Measurements from ENCODE around the gene CAT. TPM values are rescaled to one million over a fixed set of nuclear protein-coding genes. Genes with fewer than 3 reads are reported as not detected.

CAT gene
- 10 to 100 TPM; 70.2 to 95.0 (median 87.7) TPM for total RNA-seq
- 100 to 1,000 TPM in 1 of 3 donors, 10 to 100 TPM in 2; 27.9 to 110 (median 57.8) TPM for polyA plus RNA-seq
- long read RNA-seq, donor 1, transcript CAT-201 (13 exons, 2,302 nt): major isoform, 38 of 46 reads
- long read RNA-seq, donor 1, partial matches to known transcripts: 6 of 46 reads
- long read RNA-seq, donor 1, other reads (novel, unspliced or antisense): 1 of 46 reads
- long read RNA-seq, donor 2, transcript CAT-201 (13 exons, 2,302 nt): major isoform, 100 of 114 reads
- long read RNA-seq, donor 2, partial matches to known transcripts: 12 of 114 reads
- long read RNA-seq, donor 2, other reads (novel, unspliced or antisense): 2 of 114 reads

GRCh38 chr11:34438529-34439507 is at the start of gene CAT:
Gene CAT, plus strand, starts transcription at chr11:34438934. Its CDS starts 80 bp downstream, at chr11:34439014.
- peak; percentile 97 to 99 (median 98) for ATAC-seq
- H3K36me3 ChIP-seq (ENCODE audit: insufficient read depth in 1 of 2, low read depth in 1 of 2): no peaks in the 10 kb centered on the region
- 0 to 1% (median 1%) methylated on average over 61 to 62 of the region's 62 CpGs for WGBS, 3 donors

GRCh38 chr11:34394771-34395300 is 43.9 kb upstream of the CAT start:
- intact Hi-C loops (cut with DNase I): no loop called here
- H3K9me3 ChIP-seq: no peaks in the 10 kb centered on the region
- H3K4me3 ChIP-seq: no peak overlapping the region
- TF ChIP-seq CTCF (IDR thresholded peaks at IDR 0.05): no peak
- H3K36me3 ChIP-seq (ENCODE audit: insufficient read depth in 1 of 2, low read depth in 1 of 2): no peaks in the 10 kb centered on the region
- ATAC-seq (no peak), DNase-seq (no peak)
- H3K27ac ChIP-seq: no peak overlapping the region
- 81 to 85% (median 82%) methylated on average over 6 of the region's 6 CpGs for WGBS, 3 donors
- peaks cover 6% of the 10 kb centered on the region for H3K4me1 ChIP-seq
- H3K27me3 ChIP-seq (ENCODE audit: insufficient read depth in 3 of 3, low read length in 2 of 3): no peaks in the 10 kb centered on the region

More at GRCh38 chr11:34438529-34439507, at the start of gene CAT:
- no peaks in the 10 kb centered on the region for H3K27me3 ChIP-seq (ENCODE audit: insufficient read depth in 3 of 3, low read length in 2 of 3)
- intact Hi-C loops (cut with DNase I): no loop called here
- H3K27ac ChIP-seq: peak within 1 kb of the TSS; percentile 95
- no peaks in the 10 kb centered on the region for H3K9me3 ChIP-seq
- DNase-seq: peak; percentile 99
- peak within 1 kb of the TSS; percentile 87 for H3K4me3 ChIP-seq
- peaks cover 42% of the 10 kb centered on the region for H3K4me1 ChIP-seq
- no peak for TF ChIP-seq CTCF (IDR thresholded peaks at IDR 0.05)

- ATAC-seq: peak; percentile 64 to 97 (median 92)
- no peak overlapping the region for H3K4me3 ChIP-seq
- peaks cover 6% of the 10 kb centered on the region for H3K4me1 ChIP-seq
- no peak for TF ChIP-seq CTCF (IDR thresholded peaks at IDR 0.05)
- intact Hi-C loops (cut with DNase I): no loop called here
- 22 to 29% (median 28%) methylated on average over 1 of the region's 1 CpG for WGBS, 3 donors
- no peaks in the 10 kb centered on the region for H3K36me3 ChIP-seq (ENCODE audit: insufficient read depth in 1 of 2, low read depth in 1 of 2)
- H3K9me3 ChIP-seq: no peaks in the 10 kb centered on the region
- H3K27me3 ChIP-seq (ENCODE audit: insufficient read depth in 3 of 3, low read length in 2 of 3): no peaks in the 10 kb centered on the region
- no peak for DNase-seq
- H3K27ac ChIP-seq: peak overlapping the region; percentile 65
Measured at GRCh38 chr11:34395916-34396550, 42.7 kb upstream of the CAT start.

GRCh38 chr11:34397120-34397519 is 41.6 kb upstream of the CAT start:
- DNase-seq: no peak
- intact Hi-C loops (cut with DNase I): no loop called here
- no peak for TF ChIP-seq CTCF (IDR thresholded peaks at IDR 0.05)
- Histone ChIP-seq H3K27me3 (ENCODE audit: insufficient read depth in 3 of 3, low read length in 2 of 3) (no peaks in the 10 kb centered on the region), H3K4me3 (no peak overlapping the region), H3K27ac (no peak overlapping the region), H3K36me3 (ENCODE audit: insufficient read depth in 1 of 2, low read depth in 1 of 2) (no peaks in the 10 kb centered on the region), H3K9me3 (no peaks in the 10 kb centered on the region), H3K4me1 (peaks cover 6% of the 10 kb centered on the region)
- WGBS, 3 donors: 67 to 92% (median 69%) methylated on average over 1 of the region's 1 CpG
- no peak for ATAC-seq

All from psoas muscle (tissue), 8 donors.